ENCODE results near the gene GABRA5. TPM values are rescaled to one million over a fixed set of nuclear protein-coding genes. Genes with fewer than 3 reads are reported as not detected.

The GABRA5 gene
- total RNA-seq, 1 experiment from 2014 or later = not detected

DNA sequence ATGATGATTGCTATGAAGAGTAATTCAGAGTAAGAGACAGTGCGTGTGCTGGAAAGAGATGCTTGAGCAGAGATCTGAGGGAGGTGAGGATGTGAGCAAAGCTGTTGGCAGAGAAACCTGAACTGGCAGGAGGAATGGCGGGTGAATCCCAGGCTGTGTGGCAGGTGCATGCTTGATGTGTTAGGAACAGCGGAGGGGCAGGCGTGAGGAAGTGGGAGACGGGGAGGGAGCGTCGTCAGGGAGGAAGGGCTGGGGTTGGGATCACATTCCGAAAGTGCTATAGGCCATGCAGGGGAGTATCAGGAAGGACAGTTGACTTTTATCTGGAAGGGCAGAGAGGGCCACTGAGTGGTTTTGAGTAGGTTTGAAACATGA is 8.6 kb downstream of the GABRA5 start:
- Histone ChIP-seq H3K27me3 (ENCODE audit: control insufficient read depth, insufficient read depth, low read length) (no peaks in the 10 kb centered on the region), H3K27ac (ENCODE audit: low read length) (no peak overlapping the region), H3K4me3 (ENCODE audit: low read depth in 2 of 2, low read length in 2 of 2) (no peak overlapping the region), H3K36me3 (ENCODE audit: control insufficient read depth, insufficient read depth, low read length) (no peaks in the 10 kb centered on the region), H3K4me1 (ENCODE audit: control insufficient read depth, insufficient read depth, low read length) (no peaks in the 10 kb centered on the region), H3K9me3 (ENCODE audit: control insufficient read depth, insufficient read depth, low read depth, low read length) (no peaks in the 10 kb centered on the region)
- TF ChIP-seq SIN3A (IDR thresholded peaks at IDR 0.05; ENCODE audit: borderline replicate concordance, insufficient read depth, low read depth, low read length) (no peak), TCF7L2 (IDR thresholded peaks at IDR 0.05; ENCODE audit: low read depth, low read length) (no peak), POLR2AphosphoS5 (IDR thresholded peaks at IDR 0.05; ENCODE audit: low read depth, low read length) (no peak)
- TF ChIP-seq, protein P1, sequence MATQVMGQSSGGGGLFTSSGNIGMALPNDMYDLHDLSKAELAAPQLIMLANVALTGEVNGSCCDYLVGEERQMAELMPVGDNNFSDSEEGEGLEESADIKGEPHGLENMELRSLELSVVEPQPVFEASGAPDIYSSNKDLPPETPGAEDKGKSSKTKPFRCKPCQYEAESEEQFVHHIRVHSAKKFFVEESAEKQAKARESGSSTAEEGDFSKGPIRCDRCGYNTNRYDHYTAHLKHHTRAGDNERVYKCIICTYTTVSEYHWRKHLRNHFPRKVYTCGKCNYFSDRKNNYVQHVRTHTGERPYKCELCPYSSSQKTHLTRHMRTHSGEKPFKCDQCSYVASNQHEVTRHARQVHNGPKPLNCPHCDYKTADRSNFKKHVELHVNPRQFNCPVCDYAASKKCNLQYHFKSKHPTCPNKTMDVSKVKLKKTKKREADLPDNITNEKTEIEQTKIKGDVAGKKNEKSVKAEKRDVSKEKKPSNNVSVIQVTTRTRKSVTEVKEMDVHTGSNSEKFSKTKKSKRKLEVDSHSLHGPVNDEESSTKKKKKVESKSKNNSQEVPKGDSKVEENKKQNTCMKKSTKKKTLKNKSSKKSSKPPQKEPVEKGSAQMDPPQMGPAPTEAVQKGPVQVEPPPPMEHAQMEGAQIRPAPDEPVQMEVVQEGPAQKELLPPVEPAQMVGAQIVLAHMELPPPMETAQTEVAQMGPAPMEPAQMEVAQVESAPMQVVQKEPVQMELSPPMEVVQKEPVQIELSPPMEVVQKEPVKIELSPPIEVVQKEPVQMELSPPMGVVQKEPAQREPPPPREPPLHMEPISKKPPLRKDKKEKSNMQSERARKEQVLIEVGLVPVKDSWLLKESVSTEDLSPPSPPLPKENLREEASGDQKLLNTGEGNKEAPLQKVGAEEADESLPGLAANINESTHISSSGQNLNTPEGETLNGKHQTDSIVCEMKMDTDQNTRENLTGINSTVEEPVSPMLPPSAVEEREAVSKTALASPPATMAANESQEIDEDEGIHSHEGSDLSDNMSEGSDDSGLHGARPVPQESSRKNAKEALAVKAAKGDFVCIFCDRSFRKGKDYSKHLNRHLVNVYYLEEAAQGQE (IDR thresholded peaks at IDR 0.05; ENCODE audit: insufficient read depth in 1 of 2, low read depth in 2 of 2, low read length in 1 of 2) = no peak
- TF ChIP-seq, protein P2, sequence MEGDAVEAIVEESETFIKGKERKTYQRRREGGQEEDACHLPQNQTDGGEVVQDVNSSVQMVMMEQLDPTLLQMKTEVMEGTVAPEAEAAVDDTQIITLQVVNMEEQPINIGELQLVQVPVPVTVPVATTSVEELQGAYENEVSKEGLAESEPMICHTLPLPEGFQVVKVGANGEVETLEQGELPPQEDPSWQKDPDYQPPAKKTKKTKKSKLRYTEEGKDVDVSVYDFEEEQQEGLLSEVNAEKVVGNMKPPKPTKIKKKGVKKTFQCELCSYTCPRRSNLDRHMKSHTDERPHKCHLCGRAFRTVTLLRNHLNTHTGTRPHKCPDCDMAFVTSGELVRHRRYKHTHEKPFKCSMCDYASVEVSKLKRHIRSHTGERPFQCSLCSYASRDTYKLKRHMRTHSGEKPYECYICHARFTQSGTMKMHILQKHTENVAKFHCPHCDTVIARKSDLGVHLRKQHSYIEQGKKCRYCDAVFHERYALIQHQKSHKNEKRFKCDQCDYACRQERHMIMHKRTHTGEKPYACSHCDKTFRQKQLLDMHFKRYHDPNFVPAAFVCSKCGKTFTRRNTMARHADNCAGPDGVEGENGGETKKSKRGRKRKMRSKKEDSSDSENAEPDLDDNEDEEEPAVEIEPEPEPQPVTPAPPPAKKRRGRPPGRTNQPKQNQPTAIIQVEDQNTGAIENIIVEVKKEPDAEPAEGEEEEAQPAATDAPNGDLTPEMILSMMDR (IDR thresholded peaks at IDR 0.05) = no peak
- ATAC-seq (no peak), DNase-seq (ENCODE audit: low read depth, low spot score) (no peak)
- BruUV-seq (replicated peaks) = no TSS peak
- POLR2A ChIA-PET = no interaction called here
- CTCF ChIA-PET = no interaction called here
- in situ Hi-C loops (cut with HindIII; ENCODE audit: low pct_unique_long_range_greater_than_20kb, low sequenced_read_pairs) = no loop called here
- intact Hi-C loops (cut with micrococcal nuclease; ENCODE audit: unreplicated experiment) = no loop called here

DNA sequence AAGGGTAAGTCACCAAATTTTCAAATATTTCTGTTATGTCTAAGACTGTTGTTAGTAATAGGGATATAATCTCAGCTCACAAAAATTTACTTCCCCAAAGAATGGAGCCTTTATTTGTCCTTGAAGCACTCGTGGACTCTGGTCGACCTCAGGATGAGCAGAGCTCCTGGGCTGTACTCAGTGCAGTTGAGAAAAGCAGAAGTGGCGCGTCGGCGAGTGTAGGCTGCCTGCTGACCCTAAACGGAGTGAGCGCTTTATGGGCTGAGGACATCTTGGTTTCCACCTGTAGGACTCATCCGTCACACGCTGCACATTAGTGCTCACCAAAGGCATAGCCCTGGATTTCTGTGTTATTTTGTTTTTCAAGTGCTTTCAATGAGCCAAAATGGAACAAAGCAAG is 11.0 kb downstream of the GABRA5 start:
- POLR2A ChIA-PET = no interaction called here
- Histone ChIP-seq H3K27ac (ENCODE audit: low read length) (no peak overlapping the region), H3K36me3 (ENCODE audit: control insufficient read depth, insufficient read depth, low read length) (no peaks in the 10 kb centered on the region), H3K9me3 (ENCODE audit: control insufficient read depth, insufficient read depth, low read depth, low read length) (no peaks in the 10 kb centered on the region), H3K27me3 (ENCODE audit: control insufficient read depth, insufficient read depth, low read length) (no peaks in the 10 kb centered on the region), H3K4me3 (ENCODE audit: low read depth in 2 of 2, low read length in 2 of 2) (no peak overlapping the region), H3K4me1 (ENCODE audit: control insufficient read depth, insufficient read depth, low read length) (no peaks in the 10 kb centered on the region)
- CTCF ChIA-PET = no interaction called here
- DNase-seq (ENCODE audit: low read depth, low spot score) (no peak), ATAC-seq (no peak)
- TF ChIP-seq POLR2AphosphoS5 (IDR thresholded peaks at IDR 0.05; ENCODE audit: low read depth, low read length) (no peak), SIN3A (IDR thresholded peaks at IDR 0.05; ENCODE audit: borderline replicate concordance, insufficient read depth, low read depth, low read length) (no peak), TCF7L2 (IDR thresholded peaks at IDR 0.05; ENCODE audit: low read depth, low read length) (no peak)
- TF ChIP-seq, protein P1 (IDR thresholded peaks at IDR 0.05; ENCODE audit: insufficient read depth in 1 of 2, low read depth in 2 of 2, low read length in 1 of 2) = no peak
- TF ChIP-seq, protein P2 (IDR thresholded peaks at IDR 0.05) = no peak
- intact Hi-C loops (cut with micrococcal nuclease; ENCODE audit: unreplicated experiment) = no loop called here
- BruUV-seq (replicated peaks) = no TSS peak
- in situ Hi-C loops (cut with HindIII; ENCODE audit: low pct_unique_long_range_greater_than_20kb, low sequenced_read_pairs) = no loop called here

Data from Panc1 (cell line).